Central memory CD8-positive, alpha-beta T cell (primary cell): ENCODE measurements around the gene MYO10.
"Not testable (repeated sequence)": the region's sequence is repeated elsewhere in the genome, so short reads cannot be mapped to it uniquely, and the experiment has no call there.

Experiments used
- ATAC-seq: fragments of 150-1000 bp; cut with Tn5 transposase; replicated peaks from 2 replicates; pipeline ENCODE4 v1.10.0; 2022; ENCODE audit warnings: mild to moderate bottlenecking, moderate FRiP score, moderate number of reproducible peaks; ENCODE audit not compliant: poor library complexity, severe bottlenecking; ENCODE audit errors: extremely low read depth
- DNase-seq, 2 donors: peaks; one replicate each; pipeline ENCODE4 v3.0.0; 2021; ENCODE audit warnings: low spot score in 2 of 2
- H3K27ac Mint-ChIP-seq: one replicate; pipeline ENCODE4 v1.8.0; 2022; ENCODE audit warnings: low read depth, mild to moderate bottlenecking, moderate library complexity, mixed read lengths
- H3K27me3 Mint-ChIP-seq: one replicate; pipeline ENCODE4 v1.8.0; 2022; ENCODE audit warnings: mixed read lengths
- H3K36me3 Mint-ChIP-seq: one replicate; pipeline ENCODE4 v1.8.0; 2022; ENCODE audit warnings: mild to moderate bottlenecking, moderate library complexity, mixed read lengths; ENCODE audit not compliant: insufficient read depth
- H3K4me1 Mint-ChIP-seq: one replicate; pipeline ENCODE4 v1.8.0; 2022; ENCODE audit warnings: mixed read lengths
- H3K4me3 Mint-ChIP-seq: one replicate; pipeline ENCODE4 v1.8.0; 2022; ENCODE audit warnings: mild to moderate bottlenecking, moderate library complexity, mixed read lengths
- H3K9me3 Mint-ChIP-seq: one replicate; pipeline ENCODE4 v1.8.0; 2022; ENCODE audit warnings: mixed read lengths

The MYO10 gene

GRCh38 chr5:16738393-16738792, 197.7 kb downstream of the MYO10 start:
- not testable (repeated sequence) for ATAC-seq, H3K4me3 Mint-ChIP-seq, H3K9me3 Mint-ChIP-seq, H3K27ac Mint-ChIP-seq, H3K4me1 Mint-ChIP-seq, DNase-seq, H3K36me3 Mint-ChIP-seq
- H3K27me3 Mint-ChIP-seq = peaks cover 23% of the 10 kb centered on the region

GRCh38 chr5:16737620-16738364, 198.3 kb downstream of the MYO10 start:
- no peak overlapping the region for H3K27ac Mint-ChIP-seq
- no peak for ATAC-seq
- H3K4me3 Mint-ChIP-seq = no peak overlapping the region
- H3K27me3 Mint-ChIP-seq = peaks cover 23% of the 10 kb centered on the region
- H3K4me1 Mint-ChIP-seq = no peaks in the 10 kb centered on the region
- no peaks in the 10 kb centered on the region for H3K36me3 Mint-ChIP-seq
- no peak for DNase-seq
- peaks cover 6% of the 10 kb centered on the region for H3K9me3 Mint-ChIP-seq

- no peak for ATAC-seq
- H3K27me3 Mint-ChIP-seq = peaks cover 23% of the 10 kb centered on the region
- no peaks in the 10 kb centered on the region for H3K4me1 Mint-ChIP-seq
- DNase-seq = no peak
- no peak overlapping the region for H3K4me3 Mint-ChIP-seq
- no peaks in the 10 kb centered on the region for H3K36me3 Mint-ChIP-seq
- no peak overlapping the region for H3K27ac Mint-ChIP-seq
- H3K9me3 Mint-ChIP-seq = peaks cover 6% of the 10 kb centered on the region
Measured at GRCh38 chr5:16737209-16737608, 198.9 kb downstream of the MYO10 start.

GRCh38 chr5:16736158-16736995, 199.7 kb downstream of the MYO10 start:
- Mint-ChIP-seq H3K4me1 (no peaks in the 10 kb centered on the region), H3K9me3 (peaks cover 6% of the 10 kb centered on the region), H3K27ac (no peak overlapping the region), H3K4me3 (no peak overlapping the region), H3K27me3 (peaks cover 23% of the 10 kb centered on the region), H3K36me3 (no peaks in the 10 kb centered on the region)
- no peak for ATAC-seq
- DNase-seq = no peak

- Mint-ChIP-seq H3K9me3 (peaks cover 11% of the 10 kb centered on the region), H3K4me1 (no peaks in the 10 kb centered on the region), H3K27me3 (peaks cover 23% of the 10 kb centered on the region), H3K36me3 (no peaks in the 10 kb centered on the region), H3K27ac (no peak overlapping the region), H3K4me3 (no peak overlapping the region)
- ATAC-seq = no peak
- no peak for DNase-seq
Measured at GRCh38 chr5:16735101-16736060, 200.7 kb downstream of the MYO10 start.

- H3K27ac Mint-ChIP-seq = no peak overlapping the region
- DNase-seq = no peak
- H3K27me3 Mint-ChIP-seq = peaks cover 13% of the 10 kb centered on the region
- no peaks in the 10 kb centered on the region for H3K36me3 Mint-ChIP-seq
- no peaks in the 10 kb centered on the region for H3K4me1 Mint-ChIP-seq
- H3K4me3 Mint-ChIP-seq = no peak overlapping the region
- H3K9me3 Mint-ChIP-seq = peaks cover 11% of the 10 kb centered on the region
- ATAC-seq = no peak
Measured at GRCh38 chr5:16733331-16734006, 202.6 kb downstream of the MYO10 start.

- peaks cover 3% of the 10 kb centered on the region for H3K27me3 Mint-ChIP-seq
- H3K4me3 Mint-ChIP-seq = no peak overlapping the region
- peaks cover 5% of the 10 kb centered on the region for H3K9me3 Mint-ChIP-seq
- no peaks in the 10 kb centered on the region for H3K4me1 Mint-ChIP-seq
- no peaks in the 10 kb centered on the region for H3K36me3 Mint-ChIP-seq
- H3K27ac Mint-ChIP-seq = no peak overlapping the region
- no peak for ATAC-seq
- no peak for DNase-seq
Measured at GRCh38 chr5:16732356-16732755, 203.7 kb downstream of the MYO10 start.

GRCh38 chr5:16727755-16728325, 208.2 kb downstream of the MYO10 start:
- ATAC-seq = no peak
- H3K9me3 Mint-ChIP-seq = peaks cover 13% of the 10 kb centered on the region
- no peak overlapping the region for H3K4me3 Mint-ChIP-seq
- DNase-seq = no peak
- no peaks in the 10 kb centered on the region for H3K36me3 Mint-ChIP-seq
- H3K27me3 Mint-ChIP-seq = no peaks in the 10 kb centered on the region
- no peak overlapping the region for H3K27ac Mint-ChIP-seq
- H3K4me1 Mint-ChIP-seq = no peaks in the 10 kb centered on the region

- H3K4me1 Mint-ChIP-seq = no peaks in the 10 kb centered on the region
- no peaks in the 10 kb centered on the region for H3K36me3 Mint-ChIP-seq
- ATAC-seq = no peak
- DNase-seq = no peak
- peaks cover 13% of the 10 kb centered on the region for H3K9me3 Mint-ChIP-seq
- no peak overlapping the region for H3K27ac Mint-ChIP-seq
- H3K27me3 Mint-ChIP-seq = no peaks in the 10 kb centered on the region
- no peak overlapping the region for H3K4me3 Mint-ChIP-seq
Measured at GRCh38 chr5:16726538-16726946, 209.5 kb downstream of the MYO10 start.

GRCh38 chr5:16725575-16725974, 210.5 kb downstream of the MYO10 start:
- DNase-seq (no peak), ATAC-seq (no peak)
- H3K36me3 Mint-ChIP-seq = no peaks in the 10 kb centered on the region

GRCh38 chr5:16723821-16724220, 212.3 kb downstream of the MYO10 start:
- H3K27ac Mint-ChIP-seq = no peak overlapping the region
- ATAC-seq = no peak
- H3K36me3 Mint-ChIP-seq = no peaks in the 10 kb centered on the region
- H3K4me1 Mint-ChIP-seq = no peaks in the 10 kb centered on the region
- no peak for DNase-seq
- H3K27me3 Mint-ChIP-seq = no peaks in the 10 kb centered on the region
- H3K4me3 Mint-ChIP-seq = no peak overlapping the region
- peaks cover 7% of the 10 kb centered on the region for H3K9me3 Mint-ChIP-seq

More at GRCh38 chr5:16725575-16725974, 210.5 kb downstream of the MYO10 start:
- H3K27ac Mint-ChIP-seq = no peak overlapping the region
- no peaks in the 10 kb centered on the region for H3K4me1 Mint-ChIP-seq
- no peaks in the 10 kb centered on the region for H3K27me3 Mint-ChIP-seq
- no peak overlapping the region for H3K4me3 Mint-ChIP-seq
- peaks cover 9% of the 10 kb centered on the region for H3K9me3 Mint-ChIP-seq
